PFSK-1 (cell line): ENCODE measurements around the gene DNAJB2.

Experiments used
- POLR2AphosphoS5 ChIP-seq: IDR thresholded peaks from 2 replicates; pipeline ENCODE4 v1.6.1; 2012; ENCODE audit warnings: low read depth, mild to moderate bottlenecking, control low read depth, low read length, moderate library complexity
- TAF1 ChIP-seq: IDR thresholded peaks from 2 replicates; pipeline ENCODE4 v1.6.1; 2012; ENCODE audit warnings: low read length, control low read depth, borderline replicate concordance; ENCODE audit not compliant: insufficient read depth
- TF ChIP-seq, protein P1 (sequence below), 2 experiments: IDR thresholded peaks; 2 replicates each; pipeline versions ENCODE4 v1.6.1 to v1.8.0; 2011 to 2012; ENCODE audit warnings: low read depth in 2 of 2, low read length in 2 of 2, control low read depth in 1 of 2, inconsistent platforms in 1 of 2, mild to moderate bottlenecking in 1 of 2, moderate library complexity in 1 of 2; ENCODE audit not compliant: insufficient read depth in 1 of 2

DNA sequence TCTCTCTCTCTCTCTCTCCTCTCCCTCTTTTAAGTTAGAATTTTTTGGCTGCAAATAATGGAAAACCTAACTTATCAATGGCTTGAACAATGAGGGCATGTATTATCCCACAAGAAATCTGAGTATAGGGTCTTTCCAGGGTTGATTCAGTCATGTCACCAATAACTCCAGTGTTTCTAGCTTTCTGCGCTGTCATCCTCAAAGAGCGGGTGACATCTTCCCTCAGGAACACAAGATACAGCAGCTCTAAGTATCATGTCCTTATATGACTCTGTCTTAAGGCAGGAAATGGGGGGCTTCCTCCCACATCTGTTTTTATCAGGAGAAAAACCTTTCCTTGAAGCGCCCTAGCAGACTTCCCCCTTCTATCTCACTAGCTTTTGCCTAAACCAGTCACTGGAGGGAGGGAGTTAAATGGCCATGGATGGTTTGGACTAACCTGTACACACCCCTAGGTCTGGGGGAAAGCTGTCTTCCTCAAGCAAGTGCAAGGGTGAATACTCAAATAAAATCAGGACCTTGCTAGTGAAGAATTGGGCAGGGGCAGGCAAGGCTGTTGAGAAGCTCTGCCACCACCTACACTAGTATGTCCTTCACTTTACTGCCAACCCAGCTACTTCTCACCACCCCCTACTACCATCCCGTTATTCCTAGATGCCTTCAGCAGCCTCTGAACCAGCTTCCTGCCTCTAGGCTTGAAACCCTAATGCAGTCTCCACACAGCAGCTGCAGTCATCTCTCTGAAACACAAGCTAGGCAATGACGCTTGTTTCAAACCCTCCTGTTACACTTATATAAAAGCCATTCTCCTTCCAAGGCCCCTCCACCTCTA lies 17.9 kb upstream of the DNAJB2 start:
- TF ChIP-seq, protein P1, sequence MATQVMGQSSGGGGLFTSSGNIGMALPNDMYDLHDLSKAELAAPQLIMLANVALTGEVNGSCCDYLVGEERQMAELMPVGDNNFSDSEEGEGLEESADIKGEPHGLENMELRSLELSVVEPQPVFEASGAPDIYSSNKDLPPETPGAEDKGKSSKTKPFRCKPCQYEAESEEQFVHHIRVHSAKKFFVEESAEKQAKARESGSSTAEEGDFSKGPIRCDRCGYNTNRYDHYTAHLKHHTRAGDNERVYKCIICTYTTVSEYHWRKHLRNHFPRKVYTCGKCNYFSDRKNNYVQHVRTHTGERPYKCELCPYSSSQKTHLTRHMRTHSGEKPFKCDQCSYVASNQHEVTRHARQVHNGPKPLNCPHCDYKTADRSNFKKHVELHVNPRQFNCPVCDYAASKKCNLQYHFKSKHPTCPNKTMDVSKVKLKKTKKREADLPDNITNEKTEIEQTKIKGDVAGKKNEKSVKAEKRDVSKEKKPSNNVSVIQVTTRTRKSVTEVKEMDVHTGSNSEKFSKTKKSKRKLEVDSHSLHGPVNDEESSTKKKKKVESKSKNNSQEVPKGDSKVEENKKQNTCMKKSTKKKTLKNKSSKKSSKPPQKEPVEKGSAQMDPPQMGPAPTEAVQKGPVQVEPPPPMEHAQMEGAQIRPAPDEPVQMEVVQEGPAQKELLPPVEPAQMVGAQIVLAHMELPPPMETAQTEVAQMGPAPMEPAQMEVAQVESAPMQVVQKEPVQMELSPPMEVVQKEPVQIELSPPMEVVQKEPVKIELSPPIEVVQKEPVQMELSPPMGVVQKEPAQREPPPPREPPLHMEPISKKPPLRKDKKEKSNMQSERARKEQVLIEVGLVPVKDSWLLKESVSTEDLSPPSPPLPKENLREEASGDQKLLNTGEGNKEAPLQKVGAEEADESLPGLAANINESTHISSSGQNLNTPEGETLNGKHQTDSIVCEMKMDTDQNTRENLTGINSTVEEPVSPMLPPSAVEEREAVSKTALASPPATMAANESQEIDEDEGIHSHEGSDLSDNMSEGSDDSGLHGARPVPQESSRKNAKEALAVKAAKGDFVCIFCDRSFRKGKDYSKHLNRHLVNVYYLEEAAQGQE (IDR thresholded peaks at IDR 0.05; ENCODE audit: insufficient read depth in 1 of 2, low read depth in 2 of 2, low read length in 2 of 2) = no peak
- TF ChIP-seq POLR2AphosphoS5 = no peak
- no peak for TF ChIP-seq TAF1
